Measurements from ENCODE around the gene KRT75. TPM values are rescaled to one million over a fixed set of nuclear protein-coding genes. Genes with fewer than 3 reads are reported as not detected.

Gene KRT75
- polyA plus RNA-seq, 4 donors, result not detected

DNA sequence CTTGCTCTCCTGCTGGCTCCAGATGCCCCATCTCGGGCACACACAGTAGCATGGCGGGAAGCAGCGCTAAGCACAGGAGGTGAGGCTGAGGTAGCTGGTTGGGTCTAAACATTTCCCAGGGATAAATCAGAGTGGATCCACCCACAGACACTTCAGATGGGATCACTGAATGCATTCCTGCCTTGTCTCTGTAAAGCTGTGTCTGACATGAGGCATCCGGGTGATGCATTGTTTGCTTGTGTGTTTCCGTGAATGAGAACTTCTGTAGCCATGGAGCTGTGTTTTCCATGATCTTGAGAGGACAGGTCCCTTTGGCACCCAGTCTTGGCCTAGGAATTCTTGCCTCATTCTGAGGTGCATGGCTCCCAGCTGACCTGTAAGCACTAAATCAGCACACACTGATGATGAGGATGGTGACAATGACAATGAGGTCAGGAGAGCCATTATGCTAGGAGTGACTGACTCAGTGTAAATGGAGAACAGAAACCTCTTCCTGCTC is 6.7 kb upstream of the KRT75 start:
- no peak for DNase-seq (ENCODE audit: low read depth in 4 of 4, low spot score in 2 of 4)

DNA sequence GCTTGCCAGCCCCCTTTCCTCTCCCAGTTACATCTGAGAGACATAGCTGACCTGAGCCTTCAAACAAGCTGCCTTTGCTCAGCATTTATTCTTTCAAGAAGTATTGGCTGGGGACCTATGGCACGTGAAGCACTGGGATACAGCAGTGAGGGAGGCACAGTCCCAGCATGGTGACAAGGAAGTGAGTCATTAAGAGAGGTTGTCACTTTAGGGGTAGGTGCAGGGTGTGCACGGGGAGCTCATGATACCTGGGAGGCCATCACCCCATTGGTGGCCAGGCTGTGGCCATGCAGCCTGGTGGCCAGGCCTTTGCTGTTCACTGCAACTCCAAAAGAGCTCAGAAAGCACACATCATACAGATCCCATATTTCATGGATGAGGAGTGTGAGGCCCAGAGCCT is 5.7 kb upstream of the KRT75 start:
- DNase-seq (ENCODE audit: low read depth in 4 of 4, low spot score in 2 of 4), result no peak

DNA sequence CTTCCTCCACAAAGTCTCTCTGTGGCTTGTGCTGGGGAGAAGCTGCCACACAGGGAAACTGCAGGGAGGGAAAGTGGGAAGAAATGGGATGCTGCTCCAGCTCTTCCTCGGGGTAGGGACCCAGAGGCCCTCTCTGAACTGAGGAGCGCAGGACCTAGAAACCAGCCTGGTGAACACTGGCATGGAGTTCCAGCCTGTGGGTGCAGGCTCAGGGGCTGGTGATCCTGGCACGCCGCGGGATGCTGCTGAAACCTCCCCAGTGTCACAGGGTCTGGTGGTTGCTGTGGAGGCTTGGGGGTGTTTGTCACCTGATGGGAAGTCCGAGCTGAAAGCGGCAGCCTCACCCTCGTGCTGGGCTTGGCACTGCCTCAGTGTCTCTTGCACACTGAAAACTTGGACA is 5.2 kb upstream of the KRT75 start:
- DNase-seq (ENCODE audit: low read depth in 4 of 4, low spot score in 2 of 4), result no peak

DNA sequence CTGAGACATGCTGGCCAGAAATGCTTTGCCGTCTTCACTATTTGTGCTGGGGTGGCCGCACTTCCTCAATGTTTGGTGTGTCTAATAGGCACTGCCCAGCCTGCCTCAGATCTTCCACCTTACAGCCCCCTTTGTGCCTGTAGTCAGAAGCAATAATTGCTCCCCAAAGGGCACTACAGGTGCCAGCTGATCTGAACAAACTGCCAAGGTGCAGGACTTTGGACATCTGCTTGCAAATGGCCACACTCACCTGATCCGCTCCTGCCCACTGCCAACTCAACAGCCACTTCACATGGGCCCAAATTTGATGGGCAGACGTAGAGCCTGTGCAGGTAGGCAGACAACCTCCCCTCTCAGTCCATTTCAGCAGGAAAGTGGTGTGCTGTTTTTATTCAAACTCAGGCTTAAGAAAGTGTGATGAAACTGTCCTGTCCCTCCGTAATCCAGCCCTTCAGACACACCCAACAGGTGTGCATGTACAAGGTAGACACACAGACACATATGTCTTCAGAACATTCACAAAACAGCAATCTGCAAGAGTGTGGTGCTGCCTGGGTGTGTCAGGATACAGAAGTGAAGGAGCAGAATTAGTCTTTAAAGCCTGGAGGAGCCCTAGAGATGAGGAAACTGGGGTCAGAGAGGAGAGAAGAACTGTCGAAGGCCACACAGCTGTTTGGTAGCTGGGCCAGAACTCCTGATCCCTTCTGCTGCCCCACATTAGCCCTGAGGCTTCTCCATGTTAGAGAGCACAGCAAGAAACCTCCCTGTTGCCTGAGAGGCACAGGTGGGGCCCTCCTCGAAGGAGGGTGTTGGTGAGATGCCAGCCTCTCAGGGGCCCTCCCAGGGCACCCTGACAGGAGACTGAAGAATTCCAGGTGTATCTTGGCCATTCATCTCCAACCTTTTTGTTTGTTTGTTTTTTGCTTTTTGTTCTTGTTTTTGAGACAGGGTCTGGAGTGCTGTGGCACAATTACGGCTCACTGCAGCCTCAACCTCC is 4.4 kb upstream of the KRT75 start:
- no peak for DNase-seq (ENCODE audit: low read depth in 4 of 4, low spot score in 2 of 4)

DNA sequence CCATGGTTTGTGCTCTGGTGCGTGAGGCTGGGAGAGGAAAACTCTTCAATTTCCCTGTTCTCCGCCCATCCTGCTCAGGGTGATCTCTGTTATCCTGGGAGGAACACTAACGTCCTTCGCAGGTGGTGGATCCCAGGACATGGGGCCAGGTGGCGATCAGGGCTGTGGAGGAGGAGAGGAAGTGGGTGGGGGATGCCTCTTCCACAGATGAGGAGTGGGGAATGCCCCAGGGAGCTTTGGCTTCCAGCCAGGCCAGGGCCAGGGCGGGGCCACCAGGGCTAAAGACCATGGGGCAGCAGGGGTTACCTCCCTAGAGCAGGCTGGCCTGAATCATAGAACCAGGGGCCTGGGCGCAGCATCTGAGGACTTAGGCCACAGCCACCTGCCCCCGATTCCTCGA is 3.3 kb upstream of the KRT75 start:
- no peak for DNase-seq (ENCODE audit: low read depth in 4 of 4, low spot score in 2 of 4)

DNA sequence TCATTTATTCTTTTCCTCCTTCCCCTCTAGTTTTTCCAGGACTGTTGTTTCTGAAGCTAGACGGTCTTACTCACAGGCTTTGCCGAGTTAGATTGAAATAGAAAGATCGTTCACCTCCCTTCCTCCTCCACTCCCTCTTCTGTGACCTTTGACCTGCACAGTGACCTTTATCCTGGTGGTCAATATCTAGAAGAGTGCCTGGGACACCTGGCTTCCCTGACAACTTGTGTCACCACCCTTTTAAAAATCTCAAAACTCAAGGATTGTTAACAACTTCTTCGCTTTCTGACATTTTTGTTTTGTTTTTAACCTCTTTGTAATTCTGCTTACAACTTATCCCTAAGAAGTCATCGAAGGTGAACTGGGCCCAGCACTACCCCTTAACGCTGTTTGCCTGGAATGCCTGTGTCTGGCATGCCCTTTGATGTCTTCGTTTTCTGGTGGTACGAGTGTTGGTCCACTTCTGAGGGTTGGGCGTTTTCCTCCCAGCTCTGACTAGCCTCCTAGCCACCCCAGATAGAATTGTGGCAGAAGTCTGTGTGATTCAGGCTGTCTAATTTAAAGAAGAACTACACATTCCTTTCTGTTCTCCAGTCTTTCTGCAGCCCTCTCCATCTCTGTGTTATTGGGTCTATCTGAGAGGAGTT is 2.8 kb upstream of the KRT75 start:
- no peak for DNase-seq (ENCODE audit: low read depth in 4 of 4, low spot score in 2 of 4)

DNA sequence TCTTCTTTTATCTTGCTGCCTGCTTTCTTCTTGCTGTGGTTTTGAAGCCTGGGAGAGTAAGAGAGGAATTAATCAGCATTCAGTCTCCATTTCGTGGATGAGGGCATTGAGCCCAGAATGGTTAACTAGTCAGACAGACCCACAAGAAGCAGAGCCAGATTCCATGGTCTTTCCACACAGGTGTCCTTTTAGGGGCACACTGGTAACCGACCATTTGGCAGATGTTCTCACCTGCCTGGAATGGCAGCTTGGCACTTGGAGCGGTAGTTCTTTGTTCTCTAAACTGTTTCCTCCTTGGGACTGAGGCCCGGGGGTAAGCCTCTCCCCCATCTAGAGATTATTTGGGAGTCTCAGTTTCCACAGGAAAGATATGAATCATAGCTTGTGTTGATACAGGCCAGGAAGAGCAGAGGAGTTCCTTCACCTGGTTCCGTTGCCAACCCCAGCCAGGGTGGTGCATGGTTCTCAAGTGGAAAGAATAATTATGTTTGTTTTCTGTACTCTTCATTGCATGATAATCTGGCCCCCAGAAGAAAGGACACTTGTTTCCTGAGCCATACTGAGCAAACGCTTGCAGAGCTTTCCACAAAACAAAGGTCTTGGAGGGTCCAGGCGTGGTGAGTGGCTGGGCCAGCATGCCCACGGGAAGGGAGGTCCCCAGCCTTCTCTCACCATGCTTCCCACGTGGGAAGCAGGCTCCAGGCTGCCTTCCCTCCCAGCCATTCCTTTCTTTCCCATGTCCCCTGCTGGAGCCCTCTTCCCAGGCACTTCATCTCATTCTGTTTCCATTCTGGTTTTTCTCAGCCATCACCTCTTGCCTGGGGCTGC is 2.0 kb upstream of the KRT75 start:
- no peak for DNase-seq (ENCODE audit: low read depth in 4 of 4, low spot score in 2 of 4)

DNA sequence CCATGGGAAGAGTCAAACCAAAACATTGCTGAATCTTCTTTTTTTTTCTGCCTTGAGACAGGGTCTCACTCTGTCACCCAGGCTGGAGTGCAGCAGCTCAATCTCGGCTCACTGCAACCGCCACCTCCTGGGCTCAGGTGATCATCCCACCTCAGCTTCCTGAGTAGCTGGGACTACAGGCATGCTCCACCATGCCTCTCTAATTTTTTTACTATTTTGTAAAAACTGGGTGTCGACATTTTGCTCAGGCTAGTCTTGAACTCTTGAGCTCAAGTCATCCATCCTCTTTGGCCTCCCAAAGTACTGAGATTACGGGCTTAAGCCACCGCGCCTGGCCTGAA is 1.5 kb upstream of the KRT75 start:
- DNase-seq (ENCODE audit: low read depth in 4 of 4, low spot score in 2 of 4), result no peak

DNA sequence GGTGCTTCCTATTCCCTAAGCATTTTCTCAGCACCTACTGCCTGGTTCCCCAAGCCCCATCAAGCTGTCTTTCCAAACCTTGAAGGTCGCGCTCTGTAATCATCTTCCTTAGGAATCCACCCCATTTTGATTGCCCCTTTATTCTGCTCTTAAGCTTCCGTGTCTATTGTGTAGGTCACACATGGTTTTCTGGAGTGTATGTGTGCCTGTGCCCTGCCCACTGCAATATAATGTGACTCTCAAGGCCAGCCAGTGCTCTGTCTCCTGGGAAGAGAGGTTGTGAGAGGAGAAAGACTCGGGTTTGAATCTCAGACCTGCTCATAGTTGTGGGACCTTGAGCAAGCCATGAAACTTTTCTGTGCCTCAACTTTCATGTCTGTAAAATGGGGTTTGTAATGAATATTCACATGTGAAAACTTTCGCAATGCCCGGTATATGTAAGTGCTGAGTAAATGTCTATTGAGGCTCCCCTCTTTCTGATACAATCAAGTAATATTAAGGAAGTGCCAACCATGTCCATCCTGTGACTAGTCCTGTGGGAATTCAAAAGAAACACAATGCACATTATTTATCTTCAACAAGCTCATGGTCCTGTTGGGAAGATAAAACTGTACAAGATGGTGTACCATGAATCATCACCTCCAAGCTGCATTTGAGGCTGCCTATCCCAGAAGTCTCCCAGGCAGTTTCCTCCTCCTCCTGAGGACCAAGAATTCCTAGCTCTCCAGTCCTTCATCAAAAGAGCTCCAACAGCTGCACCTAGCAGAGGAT is 774 bp upstream of the KRT75 start:
- no peak for DNase-seq (ENCODE audit: low read depth in 4 of 4, low spot score in 2 of 4)

DNA sequence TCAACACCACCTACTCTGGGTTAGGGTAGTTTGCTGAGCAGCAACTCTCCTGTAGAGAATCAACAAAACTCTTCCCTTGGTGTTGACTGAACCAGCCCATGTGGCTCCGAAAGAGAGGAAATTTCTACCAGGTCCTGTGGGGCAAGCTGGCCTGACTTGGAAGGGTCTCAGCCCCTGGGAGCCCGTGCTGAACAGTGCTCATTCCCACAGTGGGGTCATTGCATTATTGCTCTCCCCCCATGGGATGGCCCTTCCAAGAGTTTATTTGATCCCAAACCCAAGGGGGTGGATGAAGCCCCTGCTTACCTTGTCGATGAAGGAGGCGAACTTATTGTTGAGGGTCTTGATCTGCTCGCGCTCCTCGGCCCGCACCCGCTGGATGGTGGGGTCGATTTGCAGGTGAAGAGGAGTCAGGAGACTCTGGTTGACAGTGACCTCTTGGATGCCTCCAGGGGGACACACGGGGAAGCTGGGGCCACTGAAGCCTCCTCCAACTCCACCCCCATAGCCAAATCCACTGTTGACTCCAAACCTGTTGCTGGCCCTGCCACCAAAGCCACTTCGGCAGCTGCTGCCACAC is 580 bp downstream of the KRT75 start:
- DNase-seq (ENCODE audit: low read depth in 4 of 4, low spot score in 2 of 4), result no peak

DNA sequence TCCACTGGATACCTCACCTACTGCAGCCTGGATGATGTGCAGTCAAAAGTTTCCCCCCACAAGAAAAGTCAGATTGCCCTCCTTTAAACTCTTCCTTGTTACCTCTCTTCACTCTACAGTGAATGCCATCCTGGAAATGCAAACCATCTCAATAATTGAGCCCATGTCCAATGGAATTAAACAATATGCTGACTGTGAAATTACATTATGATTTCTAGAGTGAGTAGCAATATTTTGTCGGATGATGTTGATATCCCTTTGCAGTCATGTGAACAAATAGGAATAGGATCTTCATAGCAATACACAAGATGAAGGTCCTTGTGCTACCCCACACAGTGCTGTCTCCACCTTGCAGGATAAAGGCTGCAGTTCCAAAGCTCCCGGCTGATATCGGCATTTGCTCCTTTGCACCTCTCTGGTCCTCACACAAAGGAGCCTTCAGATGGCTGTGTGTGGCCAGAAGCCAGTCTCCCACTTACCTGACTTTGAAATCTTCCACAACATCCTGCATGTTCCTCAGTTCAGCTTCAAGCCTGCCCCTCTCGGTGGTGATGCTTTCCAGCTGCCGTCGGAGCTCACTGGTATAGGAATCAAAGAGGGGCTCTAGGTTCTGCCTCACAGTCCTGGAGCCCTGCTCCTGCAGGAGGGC is 1.5 kb downstream of the KRT75 start:
- no peak for DNase-seq (ENCODE audit: low read depth in 4 of 4, low spot score in 2 of 4)

DNA sequence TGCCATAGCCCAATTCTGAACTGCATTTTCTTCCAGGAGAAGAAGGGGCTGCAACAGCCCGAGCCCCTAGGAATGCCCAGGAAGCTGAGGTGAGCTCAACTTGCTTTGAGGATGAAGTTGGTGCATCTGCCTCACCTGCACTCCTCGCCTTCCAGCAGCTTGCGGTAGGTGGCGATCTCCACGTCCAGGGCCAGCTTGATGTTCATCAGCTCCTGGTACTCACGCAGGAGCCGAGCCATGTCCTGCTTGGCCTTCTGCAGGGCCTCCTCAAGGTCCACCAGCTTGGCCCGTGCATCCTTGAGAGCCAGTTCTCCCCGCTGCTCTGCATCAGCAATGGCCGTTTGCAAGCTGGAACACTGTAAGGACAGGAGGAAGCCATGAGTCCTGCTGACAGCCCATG is 6.0 kb downstream of the KRT75 start:
- no peak for DNase-seq (ENCODE audit: low read depth in 4 of 4, low spot score in 2 of 4)

DNA sequence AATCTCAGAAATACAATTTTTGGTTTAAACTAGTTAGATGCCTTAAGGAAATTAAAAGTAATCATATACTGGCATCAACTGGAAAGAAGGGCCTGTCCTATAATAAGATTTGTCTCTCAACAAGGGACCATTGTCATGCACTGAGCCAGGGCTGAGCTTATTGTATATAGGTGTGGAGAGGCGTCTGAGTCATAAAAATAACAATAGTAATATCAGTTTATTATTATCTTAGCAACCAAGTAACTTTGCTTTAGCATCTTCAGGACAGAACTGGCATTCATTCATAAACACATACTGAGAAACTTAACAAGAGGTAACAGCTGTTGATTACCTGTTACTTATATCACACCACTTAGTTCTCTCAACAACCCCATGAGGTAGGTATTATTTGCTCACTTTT is 7.1 kb downstream of the KRT75 start:
- no peak for DNase-seq (ENCODE audit: low read depth in 4 of 4, low spot score in 2 of 4)

DNA sequence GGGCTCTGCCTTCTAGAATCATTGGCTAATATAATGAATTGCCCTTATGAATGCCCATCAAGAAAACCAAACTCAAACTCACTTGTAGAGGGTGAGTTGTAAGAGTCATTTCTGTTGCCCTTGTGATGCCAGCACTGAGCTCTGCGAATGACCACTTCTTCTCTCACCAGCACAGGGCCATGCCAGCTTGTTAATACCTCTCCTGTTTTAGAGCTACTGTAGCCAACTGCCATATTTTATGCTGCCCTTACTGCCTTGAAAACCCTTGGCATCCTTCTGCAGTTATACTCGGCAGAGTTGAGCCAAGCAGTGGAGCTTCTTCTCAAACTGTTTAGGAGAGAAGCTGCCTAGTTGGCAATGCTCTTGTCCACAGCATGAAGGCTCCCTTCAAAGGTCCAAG is 8.1 kb downstream of the KRT75 start:
- DNase-seq (ENCODE audit: low read depth in 4 of 4, low spot score in 2 of 4), result no peak

DNA sequence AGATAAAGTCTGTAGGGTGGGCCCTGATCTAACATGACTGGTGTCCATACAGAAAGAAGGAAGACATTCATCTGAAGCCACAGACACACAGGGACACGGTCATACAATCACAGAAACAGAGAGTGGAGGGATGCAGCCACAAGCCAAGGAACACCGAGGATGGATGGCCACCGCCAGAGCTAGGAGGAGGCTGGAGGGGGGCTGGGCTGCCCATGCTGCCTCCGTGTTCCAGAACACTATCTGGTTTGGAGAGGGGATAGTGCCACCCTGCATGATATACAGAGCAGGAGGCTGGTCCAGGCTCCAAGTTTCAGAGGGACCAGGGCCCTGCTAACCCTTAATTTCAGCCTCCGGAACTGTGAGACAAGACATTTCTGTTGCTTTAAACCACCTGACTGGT is 8.7 kb downstream of the KRT75 start:
- no peak for DNase-seq (ENCODE audit: low read depth in 4 of 4, low spot score in 2 of 4)

DNA sequence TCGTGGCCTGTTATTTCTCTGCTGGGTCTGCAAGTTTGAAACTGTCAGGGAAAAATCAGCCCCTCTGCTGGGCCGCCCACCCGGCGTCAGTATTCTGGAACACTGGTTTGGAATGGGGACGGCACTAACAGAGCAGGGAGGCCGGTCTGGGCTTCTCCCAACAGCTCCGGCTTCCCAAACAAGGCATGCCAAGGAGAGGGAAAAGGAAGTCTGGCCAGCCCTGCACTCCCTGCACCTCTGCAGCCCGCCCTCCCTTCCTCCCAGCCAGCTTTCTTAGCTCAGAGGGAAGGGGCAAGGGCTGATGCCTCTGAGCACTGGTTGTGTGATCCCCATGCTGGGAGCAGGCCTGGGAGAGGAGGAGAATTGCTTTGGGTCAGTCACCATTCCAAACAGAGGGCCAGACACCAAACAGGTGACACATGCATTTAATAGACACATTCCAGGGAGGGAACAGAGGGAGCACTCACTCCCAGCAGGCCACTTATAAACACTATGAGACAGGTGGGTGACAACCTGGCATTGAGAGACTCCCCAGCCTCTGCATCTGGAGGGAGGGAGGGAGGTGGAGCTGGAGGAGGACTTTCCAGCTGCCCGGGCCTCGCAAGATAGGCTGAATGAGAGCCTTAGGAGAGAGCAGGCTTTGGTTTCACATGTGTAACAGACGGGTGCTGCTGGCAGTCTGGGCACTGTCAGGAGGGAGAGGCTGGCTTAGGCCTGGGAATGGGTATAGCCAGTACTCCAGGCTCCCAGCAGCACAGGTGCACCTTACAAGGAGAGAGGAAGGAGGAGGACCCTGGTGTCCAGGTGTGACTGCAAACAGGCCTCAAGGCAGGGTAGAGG is 10.3 kb downstream of the KRT75 start:
- no peak for DNase-seq (ENCODE audit: low read depth in 4 of 4, low spot score in 2 of 4)

DNA sequence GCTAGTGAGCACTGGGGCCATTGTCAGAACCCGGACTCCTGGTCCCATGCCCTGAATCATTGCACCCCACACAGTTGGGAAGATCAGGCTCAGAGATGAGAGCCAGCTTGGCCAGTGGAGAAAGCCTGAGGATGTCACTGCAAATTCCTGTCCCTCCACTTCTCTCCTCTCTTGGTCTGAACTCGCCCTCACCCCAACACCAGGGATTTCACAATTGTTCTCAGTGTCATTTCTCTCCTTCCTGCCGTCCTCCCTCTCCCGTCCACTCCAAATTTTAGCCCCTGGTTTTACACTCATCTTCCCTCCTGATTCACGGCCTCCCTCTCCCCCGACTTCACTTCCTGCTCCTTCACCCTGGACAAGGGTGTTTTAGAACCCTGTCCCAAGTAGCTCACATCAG is 11.1 kb downstream of the KRT75 start:
- DNase-seq (ENCODE audit: low read depth in 4 of 4, low spot score in 2 of 4), result no peak

DNA sequence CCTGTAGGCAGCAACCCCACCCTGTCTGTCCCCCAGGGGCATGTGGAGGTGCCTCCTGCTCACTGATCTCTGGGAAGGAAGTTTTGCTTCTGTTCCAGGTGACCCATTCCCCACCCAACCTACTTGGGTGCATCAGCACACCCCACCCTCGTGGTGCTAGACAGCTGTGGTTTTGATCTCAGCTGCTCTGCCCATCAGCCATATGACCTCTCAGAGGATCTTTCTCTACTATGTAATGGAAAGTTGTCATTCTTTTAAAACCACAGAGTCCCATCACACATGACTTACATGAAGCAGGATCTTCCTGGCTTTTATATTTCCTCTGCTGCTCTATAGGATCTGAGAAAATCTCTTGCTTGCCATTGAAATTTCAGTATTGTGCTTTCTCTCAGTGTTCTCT is 14.5 kb downstream of the KRT75 start:
- no peak for DNase-seq (ENCODE audit: low read depth in 4 of 4, low spot score in 2 of 4)
